Measurements from ENCODE around the gene PI16. TPM values are rescaled to one million over a fixed set of nuclear protein-coding genes. Genes with fewer than 3 reads are reported as not detected.
A peak's percentile ranks its signal among the peaks of the same experiment; 100 is the strongest.

PI16 gene
- total and polyA plus RNA-seq, 9 donors, result 0.12 to 43.1 (median 3.1) TPM; not detected in 1

GRCh38 chr6:36929607-36930006 lies 24.9 kb upstream of the PI16 start:
- TF ChIP-seq POLR2A (IDR thresholded peaks at IDR 0.05), result no peak
- no peak for TF ChIP-seq EP300 (IDR thresholded peaks at IDR 0.05)
- TF ChIP-seq CTCF (IDR thresholded peaks at IDR 0.05), result no peak
- intact Hi-C loops (cut with DNase I), result no loop called here
- DNase-seq, result peak in 1 of 5 donors; percentile 39
- H3K27me3 ChIP-seq, result no peaks in the 10 kb centered on the region
- H3K27ac ChIP-seq, result no peak overlapping the region
- no peaks in the 10 kb centered on the region for H3K9me3 ChIP-seq
- no peak overlapping the region for H3K4me3 ChIP-seq
- WGBS, 3 donors, result 11 to 27% (median 16%) methylated on average over 5 of the region's 5 CpGs
- no peaks in the 10 kb centered on the region for H3K36me3 ChIP-seq
- H3K4me1 ChIP-seq (ENCODE audit: insufficient read depth), result peaks cover 16% of the 10 kb centered on the region

- WGBS, 3 donors, result 84 to 96% (median 90%) methylated on average over 4 of the region's 4 CpGs
- Histone ChIP-seq H3K9me3 (no peaks in the 10 kb centered on the region), H3K36me3 (no peaks in the 10 kb centered on the region), H3K4me1 (ENCODE audit: insufficient read depth) (peaks cover 16% of the 10 kb centered on the region), H3K4me3 (no peak overlapping the region), H3K27ac (no peak overlapping the region), H3K27me3 (no peaks in the 10 kb centered on the region)
- no peak for DNase-seq
- TF ChIP-seq POLR2A (IDR thresholded peaks at IDR 0.05) (no peak), EP300 (IDR thresholded peaks at IDR 0.05) (no peak), CTCF (IDR thresholded peaks at IDR 0.05) (no peak)
- intact Hi-C loops (cut with DNase I), result no loop called here
Observed at GRCh38 chr6:36930483-36930882, 24.1 kb upstream of the PI16 start.

GRCh38 chr6:36933102-36933501 lies 21.4 kb upstream of the PI16 start:
- H3K36me3 ChIP-seq, result no peaks in the 10 kb centered on the region
- TF ChIP-seq POLR2A (IDR thresholded peaks at IDR 0.05) (no peak), EP300 (IDR thresholded peaks at IDR 0.05) (no peak), CTCF (IDR thresholded peaks at IDR 0.05) (no peak)
- peaks cover 7% of the 10 kb centered on the region for H3K4me1 ChIP-seq (ENCODE audit: insufficient read depth)
- no peak overlapping the region for H3K4me3 ChIP-seq
- DNase-seq, result no peak
- WGBS, 3 donors, result 89 to 97% (median 89%) methylated on average over 2 of the region's 2 CpGs
- intact Hi-C loops (cut with DNase I), result no loop called here
- H3K27ac ChIP-seq, result no peak overlapping the region
- H3K9me3 ChIP-seq, result no peaks in the 10 kb centered on the region
- H3K27me3 ChIP-seq, result no peaks in the 10 kb centered on the region

- no peaks in the 10 kb centered on the region for H3K9me3 ChIP-seq
- H3K27ac ChIP-seq, result no peak overlapping the region
- intact Hi-C loops (cut with DNase I), result no loop called here
- H3K4me3 ChIP-seq, result no peak overlapping the region
- 87 to 98% (median 90%) methylated on average over 4 of the region's 4 CpGs for WGBS, 3 donors
- TF ChIP-seq POLR2A (IDR thresholded peaks at IDR 0.05) (no peak), CTCF (IDR thresholded peaks at IDR 0.05) (no peak), EP300 (IDR thresholded peaks at IDR 0.05) (no peak)
- H3K4me1 ChIP-seq (ENCODE audit: insufficient read depth), result peaks cover 3% of the 10 kb centered on the region
- DNase-seq, result no peak
- no peaks in the 10 kb centered on the region for H3K27me3 ChIP-seq
- H3K36me3 ChIP-seq, result no peaks in the 10 kb centered on the region
Observed at GRCh38 chr6:36933519-36933918, 21.0 kb upstream of the PI16 start.

Measured in ovary (tissue), 9 donors.